Measurements from ENCODE around the gene CACNA1B. TPM values are rescaled to one million over a fixed set of nuclear protein-coding genes. Genes with fewer than 3 reads are reported as not detected.

CACNA1B gene
- total RNA-seq, 1 experiment from 2014 or later: 7.8 TPM

DNA sequence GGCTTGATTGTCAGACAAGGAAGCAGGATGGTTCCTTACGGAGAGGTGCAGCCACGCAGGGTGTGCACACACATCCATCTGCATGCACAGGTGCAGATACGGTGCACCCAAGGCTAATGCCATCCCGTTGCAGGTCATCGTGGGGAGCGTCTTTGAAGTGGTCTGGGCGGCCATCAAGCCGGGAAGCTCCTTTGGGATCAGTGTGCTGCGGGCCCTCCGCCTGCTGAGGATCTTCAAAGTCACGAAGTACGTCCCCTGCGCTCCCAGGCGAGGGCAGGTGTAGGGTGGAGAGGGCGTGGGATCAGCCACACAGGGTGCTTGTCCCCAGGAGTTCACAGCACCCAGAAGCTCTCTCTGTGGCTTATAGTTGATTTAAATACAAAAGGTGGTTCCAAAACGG lies 106.4 kb downstream of the CACNA1B start:
- H2BK15ac ChIP-seq (ENCODE audit: low read depth, low read length): no peak overlapping the region
- H3K79me2 ChIP-seq (ENCODE audit: insufficient read depth, low read length): no peaks in the 10 kb centered on the region
- no peak overlapping the region for H3K23ac ChIP-seq (ENCODE audit: insufficient read length, low read depth, low read length)
- H3T11ph ChIP-seq (ENCODE audit: low read length): no peak overlapping the region
- no peak overlapping the region for H4K91ac ChIP-seq (ENCODE audit: insufficient read length, low read depth, low read length)
- no peak overlapping the region for H2AK5ac ChIP-seq (ENCODE audit: insufficient read length, low read length)
- no peak overlapping the region for H2BK120ac ChIP-seq (ENCODE audit: low read depth, low read length, poor library complexity, severe bottlenecking)
- no peak overlapping the region for H2BK12ac ChIP-seq (ENCODE audit: insufficient read length, low read depth, low read length)
- H3K4me3 Mint-ChIP-seq: no peak overlapping the region
- H4K8ac ChIP-seq (replicated peaks; ENCODE audit: insufficient read length, low read depth, low read length): no peak overlapping the region
- H3K56ac ChIP-seq (ENCODE audit: insufficient read length, low read depth, low read length): no peak overlapping the region
- no peaks in the 10 kb centered on the region for H3K4me1 Mint-ChIP-seq
- peaks cover 24 to 28% of the 10 kb centered on the region in 2 experiments for H3K9me3 Mint-ChIP-seq
- no peak overlapping the region for H2AFZ ChIP-seq (ENCODE audit: low read length)
- no peak overlapping the region for H3K4me2 ChIP-seq (ENCODE audit: insufficient read depth, insufficient read length, low read length)
- peaks cover 6% of the 10 kb centered on the region for H3K9me3 ChIP-seq (ENCODE audit: control insufficient read depth, low read depth, low read length)
- no peak overlapping the region; a peak in 1 of 7 replicates for H3K27ac Mint-ChIP-seq
- WGBS (ENCODE audit: extremely low coverage, insufficient read length, low lambda C conversion rate): no CpG with 5 or more reads among the region's 16 CpGs
- no peak overlapping the region for H3K27ac ChIP-seq (ENCODE audit: insufficient read length, low read depth, low read length)
- H2BK20ac ChIP-seq (ENCODE audit: low read depth, low read length, poor library complexity, severe bottlenecking): no peak overlapping the region
- H3K23me2 ChIP-seq (ENCODE audit: insufficient read length, low read depth, low read length, poor library complexity, severe bottlenecking): no peaks in the 10 kb centered on the region
- no peak overlapping the region for H3K18ac ChIP-seq (ENCODE audit: insufficient read length, low read depth, low read length)
- H3K4ac ChIP-seq (ENCODE audit: low read depth, low read length): no peak overlapping the region
- no peaks in the 10 kb centered on the region for H3K27me3 ChIP-seq (ENCODE audit: insufficient read depth, low read length)
- peaks cover 4% of the 10 kb centered on the region; the same call in 1 of the 2 replicates for H3K27me3 Mint-ChIP-seq (ENCODE audit: low read depth)
- no peak overlapping the region for H3K9ac ChIP-seq (ENCODE audit: extremely low read depth, insufficient read length, low read length)
- no peak overlapping the region for H2BK5ac ChIP-seq (ENCODE audit: insufficient read length, low read length)
- H3K4me1 ChIP-seq (ENCODE audit: insufficient read depth, low read length): no peaks in the 10 kb centered on the region
- DNase-seq: no peak
- peaks cover 57 to 81% (median 68%) of the 10 kb centered on the region in 3 experiments for H3K36me3 Mint-ChIP-seq (ENCODE audit: insufficient read depth in 1 of 3, low read depth in 3 of 3)
- no peaks in the 10 kb centered on the region for H4K20me1 ChIP-seq (ENCODE audit: control insufficient read depth, insufficient read depth, insufficient read length)
- H4K5ac ChIP-seq (ENCODE audit: insufficient read length, low read depth, low read length): no peak overlapping the region
- TF ChIP-seq, protein P1, sequence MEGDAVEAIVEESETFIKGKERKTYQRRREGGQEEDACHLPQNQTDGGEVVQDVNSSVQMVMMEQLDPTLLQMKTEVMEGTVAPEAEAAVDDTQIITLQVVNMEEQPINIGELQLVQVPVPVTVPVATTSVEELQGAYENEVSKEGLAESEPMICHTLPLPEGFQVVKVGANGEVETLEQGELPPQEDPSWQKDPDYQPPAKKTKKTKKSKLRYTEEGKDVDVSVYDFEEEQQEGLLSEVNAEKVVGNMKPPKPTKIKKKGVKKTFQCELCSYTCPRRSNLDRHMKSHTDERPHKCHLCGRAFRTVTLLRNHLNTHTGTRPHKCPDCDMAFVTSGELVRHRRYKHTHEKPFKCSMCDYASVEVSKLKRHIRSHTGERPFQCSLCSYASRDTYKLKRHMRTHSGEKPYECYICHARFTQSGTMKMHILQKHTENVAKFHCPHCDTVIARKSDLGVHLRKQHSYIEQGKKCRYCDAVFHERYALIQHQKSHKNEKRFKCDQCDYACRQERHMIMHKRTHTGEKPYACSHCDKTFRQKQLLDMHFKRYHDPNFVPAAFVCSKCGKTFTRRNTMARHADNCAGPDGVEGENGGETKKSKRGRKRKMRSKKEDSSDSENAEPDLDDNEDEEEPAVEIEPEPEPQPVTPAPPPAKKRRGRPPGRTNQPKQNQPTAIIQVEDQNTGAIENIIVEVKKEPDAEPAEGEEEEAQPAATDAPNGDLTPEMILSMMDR (conservative IDR thresholded peaks at IDR 0.05): no peak
- no peaks in the 10 kb centered on the region for H3K79me1 ChIP-seq (ENCODE audit: insufficient read depth, low read depth, low read length, poor library complexity, severe bottlenecking)
- no peak overlapping the region for H3K14ac ChIP-seq (ENCODE audit: insufficient read depth, low read length)
